Activated CD4-positive, alpha-beta T cell treated with anti-CD3 and anti-CD28 coated beads, Interleukin-2, amount 50 U/mL, for 4 hours (primary cell): Measurements from ENCODE around the gene ELAPOR1.
"Not testable (repeated sequence)": the region's sequence is repeated elsewhere in the genome, so short reads cannot be mapped to it uniquely, and the experiment has no call there.

Experiments
- DNase-seq, 2 experiments: peaks; one replicate each; pipeline ENCODE4 v3.0.0-alpha.2; 2020

The ELAPOR1 gene

DNA sequence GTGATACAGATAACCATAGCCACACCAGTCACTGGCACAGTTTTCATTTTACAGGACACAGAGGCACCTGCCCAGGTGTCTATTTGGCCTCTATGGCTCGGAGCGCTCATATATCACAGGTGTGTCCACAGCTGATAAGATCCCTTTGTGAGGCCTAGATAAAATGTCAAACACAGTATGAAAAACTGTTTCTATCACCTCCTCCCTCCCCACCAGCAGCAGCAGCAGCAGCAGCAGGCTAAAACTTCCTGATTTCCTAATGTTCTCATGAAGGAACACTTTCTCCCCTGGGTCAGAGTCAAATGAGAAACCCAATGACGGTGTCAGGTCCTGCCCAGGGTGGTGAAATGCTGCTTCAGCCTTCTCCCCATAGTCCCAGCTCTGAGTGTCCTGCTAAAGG is 24.4 kb downstream of the ELAPOR1 start:
- DNase-seq, result no peak

DNA sequence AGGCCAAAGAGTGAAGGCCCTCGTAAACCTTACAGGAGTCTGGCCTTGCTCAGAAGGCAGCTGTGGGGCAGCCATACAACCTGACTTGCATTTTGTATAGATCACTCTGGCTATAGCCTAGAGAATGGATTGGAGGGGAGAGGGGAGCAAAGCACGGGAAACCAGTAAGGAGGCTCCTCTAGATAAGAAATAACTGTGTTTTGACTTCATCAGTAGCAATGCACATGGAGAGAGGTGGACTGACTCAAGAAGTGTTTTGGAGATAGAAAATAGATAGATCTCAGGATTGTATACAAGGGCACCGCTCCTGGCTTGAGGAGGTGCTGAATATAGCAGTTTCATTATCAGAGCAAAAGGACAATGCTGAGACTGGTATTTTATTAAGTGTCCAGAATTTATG is 26.5 kb downstream of the ELAPOR1 start:
- no peak for DNase-seq

DNA sequence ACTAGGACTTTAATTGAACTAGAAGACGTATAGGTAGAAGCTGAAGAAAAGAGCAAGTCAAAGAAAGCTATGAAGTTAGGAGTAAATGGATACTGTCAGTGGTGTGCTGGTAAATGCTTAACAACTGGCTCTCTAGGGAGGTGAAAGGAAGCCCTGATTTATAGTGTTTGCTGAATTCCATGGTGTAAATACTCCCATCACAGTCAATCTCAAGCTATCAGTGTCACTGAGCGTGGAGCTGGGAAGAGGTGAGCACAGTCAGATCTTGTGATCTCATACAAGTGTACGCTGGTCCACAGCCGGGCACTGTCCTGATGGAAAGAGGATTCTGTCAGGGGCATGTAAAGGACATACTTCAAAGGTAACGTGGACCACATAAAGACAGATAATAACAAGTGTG is 28.3 kb downstream of the ELAPOR1 start:
- no peak for DNase-seq

DNA sequence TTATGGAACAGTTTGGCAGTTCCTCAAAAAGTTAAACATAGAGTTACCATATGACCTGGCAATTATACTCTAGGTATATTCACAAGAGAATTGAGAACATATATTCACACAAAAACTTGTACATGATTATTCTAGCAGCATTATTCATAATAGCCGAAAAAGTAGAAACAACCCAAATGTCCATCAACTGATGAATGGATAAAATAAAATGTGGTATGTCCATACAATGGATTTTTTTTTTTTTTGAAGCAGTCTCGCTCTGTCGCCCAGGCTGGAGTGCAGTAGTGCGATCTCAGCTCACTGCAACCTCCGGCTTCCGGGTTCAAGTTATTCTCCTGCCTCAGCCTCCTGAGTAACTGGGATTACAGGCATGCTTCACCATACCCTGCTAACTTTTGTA is 28.8 kb downstream of the ELAPOR1 start:
- not testable (repeated sequence) for DNase-seq

DNA sequence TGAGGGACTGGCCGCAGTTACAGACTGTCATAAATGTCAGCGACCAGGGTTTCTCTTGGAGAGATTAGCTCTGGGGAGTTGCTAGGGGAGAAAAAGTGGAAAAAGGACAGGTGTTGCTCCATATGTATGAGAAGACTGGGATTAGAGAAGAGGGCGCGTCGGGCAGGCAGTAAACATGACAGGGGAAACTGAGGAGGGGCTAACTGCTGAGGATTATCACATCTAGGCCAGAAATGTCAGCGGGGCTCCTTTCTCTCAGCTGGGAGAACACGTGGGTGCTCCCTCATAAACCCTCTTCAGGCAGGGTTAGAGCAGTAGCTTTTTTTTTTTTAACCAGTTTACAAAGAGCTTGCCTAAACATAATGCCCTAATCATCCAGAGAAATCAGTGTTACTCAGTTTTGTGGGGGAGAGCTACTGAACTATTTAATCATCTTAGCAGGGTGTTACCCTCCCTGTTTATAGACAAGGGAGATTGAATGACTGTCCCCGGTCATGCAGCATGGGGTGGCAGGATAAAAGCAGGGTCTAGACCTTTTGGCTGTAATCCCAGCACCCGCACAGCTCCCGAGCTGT is 35.2 kb downstream of the ELAPOR1 start:
- DNase-seq, result no peak

DNA sequence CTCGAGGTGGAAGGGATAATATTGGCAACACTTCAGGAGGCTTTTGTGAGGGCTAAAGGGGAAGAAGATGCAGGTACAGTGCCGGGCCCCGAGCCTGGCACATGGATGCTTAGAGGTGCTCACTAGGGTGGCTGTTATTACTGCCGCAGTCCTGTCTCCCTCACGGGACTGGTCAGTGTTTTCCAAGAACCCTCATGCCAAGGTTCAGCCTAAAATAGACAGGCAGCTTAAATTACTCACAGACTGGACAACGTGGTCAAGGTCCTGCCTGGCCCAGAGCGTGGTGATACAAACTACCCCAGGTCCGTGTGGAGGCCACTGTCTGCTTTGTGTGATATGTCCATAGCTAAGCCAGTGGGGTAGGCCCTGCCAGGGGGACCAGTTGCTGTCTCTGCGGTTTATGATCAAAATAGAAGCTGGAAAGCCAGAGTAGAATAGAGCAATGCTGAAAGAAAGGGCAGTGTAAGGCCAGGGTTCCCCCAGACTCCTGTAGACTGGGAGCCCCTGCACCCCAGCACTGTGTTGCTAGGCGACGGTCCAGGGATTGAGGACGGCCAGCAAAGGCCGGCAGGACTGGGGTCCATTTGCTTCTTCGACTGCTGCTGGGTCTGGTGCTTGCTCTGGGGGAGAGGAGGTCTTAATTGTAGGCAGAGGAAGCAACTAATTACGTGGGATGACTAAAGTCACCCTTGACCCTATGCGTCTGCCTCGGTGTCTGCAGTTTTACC is 36.1 kb downstream of the ELAPOR1 start:
- no peak for DNase-seq

DNA sequence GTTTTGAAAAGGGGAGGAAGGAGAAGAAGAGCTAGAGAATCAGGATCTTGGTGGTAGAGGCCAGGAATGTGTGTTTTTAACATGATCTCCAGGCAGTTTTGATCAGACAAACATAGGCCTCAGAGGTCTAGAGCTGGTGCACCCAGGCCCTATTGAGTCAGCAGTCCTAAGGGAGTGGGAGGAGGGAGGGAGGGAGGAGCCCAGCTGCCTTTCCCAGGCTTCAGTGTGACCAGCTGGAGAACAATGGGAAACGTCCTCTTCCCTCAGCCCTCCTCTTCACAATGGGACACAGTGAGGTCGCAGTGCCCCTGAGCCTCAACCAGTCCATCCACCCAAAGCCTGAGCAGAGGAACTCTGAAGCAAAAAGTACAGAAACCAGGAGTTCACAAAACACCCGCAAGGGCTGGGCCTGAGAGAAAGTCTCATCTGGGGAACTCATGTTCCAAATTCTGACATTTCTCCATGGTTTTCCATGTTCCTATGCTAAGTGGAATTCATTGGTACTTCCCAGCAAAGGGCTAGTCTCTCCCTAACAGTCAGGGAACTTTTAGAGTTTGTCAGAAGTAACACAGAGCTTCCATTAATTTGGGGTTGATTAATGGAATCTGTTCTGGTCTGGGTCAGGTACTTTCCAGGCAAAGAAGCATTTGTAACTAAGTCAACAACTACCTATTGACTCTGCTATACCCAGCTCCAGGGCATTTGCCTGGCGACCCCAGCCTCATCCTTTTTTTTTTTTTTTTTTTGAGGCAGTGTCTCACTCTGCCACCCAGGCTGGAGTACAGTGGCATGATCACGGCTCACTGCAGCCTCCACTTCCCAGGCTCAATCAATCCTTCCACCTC is 37.5 kb downstream of the ELAPOR1 start:
- no peak for DNase-seq

DNA sequence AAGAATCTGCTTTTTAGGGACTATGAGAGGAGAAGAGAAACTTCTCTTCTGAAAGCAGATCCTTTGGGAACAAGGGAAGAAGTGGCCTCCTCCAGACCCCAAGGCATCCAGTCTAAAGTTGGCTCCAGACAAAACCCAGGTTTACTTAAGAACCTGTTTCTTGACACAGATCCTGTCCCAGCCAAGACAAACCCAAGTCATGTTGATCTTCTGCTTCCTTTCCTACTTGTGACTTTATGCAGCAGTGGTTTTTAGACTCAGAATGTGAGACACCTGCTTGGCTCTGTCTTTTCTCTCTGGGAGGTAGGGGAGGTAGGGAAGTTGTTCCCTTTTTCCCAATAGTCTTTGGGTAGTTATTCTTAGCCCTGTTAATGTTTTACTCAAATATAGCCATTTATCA is 38.3 kb downstream of the ELAPOR1 start:
- no peak for DNase-seq

DNA sequence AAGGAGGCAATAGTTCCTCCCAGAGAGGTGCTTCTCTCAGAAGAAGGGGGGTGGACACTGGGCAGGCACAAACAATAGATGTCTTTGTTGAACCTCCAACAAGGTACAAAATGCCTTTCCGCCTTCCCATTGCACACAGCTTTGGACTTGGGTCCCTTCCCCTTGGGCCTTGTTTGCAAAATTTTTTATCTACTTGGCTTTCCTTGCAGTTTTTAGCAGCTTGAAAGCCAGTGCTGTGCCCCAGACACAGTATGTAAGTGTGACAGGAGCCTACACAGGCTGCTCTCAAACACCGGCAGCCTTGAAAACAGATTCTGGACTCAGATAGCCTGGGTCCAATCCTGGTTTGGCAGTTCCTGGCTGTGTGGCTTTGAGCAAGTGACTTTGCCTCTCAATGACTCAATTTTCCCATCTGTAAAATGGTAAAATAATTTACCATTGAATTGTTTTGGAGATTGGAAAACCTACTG is 43.0 kb downstream of the ELAPOR1 start:
- DNase-seq, result no peak

DNA sequence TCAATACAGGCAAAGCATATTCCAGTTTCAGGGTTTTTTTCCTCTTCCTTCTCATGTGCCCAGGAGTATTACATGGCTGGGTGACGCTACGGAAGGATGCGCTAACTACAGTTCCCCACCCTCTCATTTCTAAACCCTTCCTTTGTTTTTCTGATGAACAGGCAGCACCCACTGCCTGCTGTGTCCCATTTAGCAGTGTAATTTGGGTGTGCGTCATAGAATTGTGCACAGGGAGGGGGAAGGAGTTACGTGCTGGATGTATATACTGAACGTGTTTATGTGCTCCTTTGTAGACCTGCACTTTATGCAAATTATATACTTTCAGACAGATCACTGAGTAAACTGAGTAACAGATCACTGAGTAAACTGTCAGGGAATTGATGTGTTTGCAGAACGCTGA is 44.5 kb downstream of the ELAPOR1 start:
- DNase-seq, result no peak

DNA sequence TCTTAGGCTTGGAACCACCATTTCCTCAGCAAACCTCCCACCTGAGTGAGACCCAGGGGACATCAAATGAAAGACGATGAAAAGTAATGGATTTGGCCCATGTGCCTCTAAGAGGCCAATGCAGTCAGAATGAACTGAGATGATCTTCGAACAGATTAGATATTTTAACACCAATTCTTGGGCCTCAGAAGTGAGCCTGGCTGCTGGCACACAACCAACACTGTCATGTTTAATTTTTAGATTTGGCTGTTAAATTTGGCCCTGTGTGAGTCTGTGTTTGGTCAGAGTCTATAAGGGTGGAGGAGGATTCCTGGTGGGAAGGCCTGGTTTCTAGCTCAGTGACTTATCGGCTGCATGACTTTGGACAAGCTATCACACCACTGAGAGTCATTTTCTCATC is 45.4 kb downstream of the ELAPOR1 start:
- DNase-seq, result no peak

DNA sequence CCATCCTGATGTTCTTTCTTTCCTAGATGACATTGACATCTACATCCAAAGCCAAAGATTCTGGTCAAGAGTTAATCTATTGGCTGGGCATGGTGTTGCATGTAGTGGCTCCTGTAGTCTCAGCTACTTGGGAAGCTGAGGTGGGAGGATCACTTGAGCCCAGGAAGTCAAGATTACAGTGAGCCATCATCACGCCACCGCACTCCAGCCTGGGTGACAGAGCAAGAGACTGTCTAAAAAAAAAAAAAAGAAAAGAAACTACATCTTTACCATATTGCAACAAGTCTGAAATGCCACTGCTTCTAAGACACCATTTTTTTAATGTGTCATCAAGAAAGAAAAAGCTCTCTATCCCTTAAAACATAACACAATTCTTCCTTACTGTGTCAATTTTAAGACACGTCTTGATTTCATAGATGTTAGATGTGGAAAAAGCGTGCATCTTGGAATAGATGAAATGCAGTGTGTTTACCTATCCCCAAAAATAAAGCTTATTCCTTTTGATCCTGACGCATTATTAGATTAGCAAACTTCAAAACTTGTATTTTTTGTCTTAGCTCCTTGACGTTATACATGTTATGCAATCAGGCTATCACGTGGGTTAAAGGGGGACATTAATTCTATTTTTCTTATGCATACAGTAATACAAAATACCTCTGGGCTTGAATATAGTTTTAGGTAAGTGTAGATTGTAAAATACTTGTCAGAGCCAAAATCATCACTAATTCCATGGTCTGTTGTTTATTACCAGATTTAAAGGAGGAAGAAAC is 46.3 kb downstream of the ELAPOR1 start:
- no peak for DNase-seq

DNA sequence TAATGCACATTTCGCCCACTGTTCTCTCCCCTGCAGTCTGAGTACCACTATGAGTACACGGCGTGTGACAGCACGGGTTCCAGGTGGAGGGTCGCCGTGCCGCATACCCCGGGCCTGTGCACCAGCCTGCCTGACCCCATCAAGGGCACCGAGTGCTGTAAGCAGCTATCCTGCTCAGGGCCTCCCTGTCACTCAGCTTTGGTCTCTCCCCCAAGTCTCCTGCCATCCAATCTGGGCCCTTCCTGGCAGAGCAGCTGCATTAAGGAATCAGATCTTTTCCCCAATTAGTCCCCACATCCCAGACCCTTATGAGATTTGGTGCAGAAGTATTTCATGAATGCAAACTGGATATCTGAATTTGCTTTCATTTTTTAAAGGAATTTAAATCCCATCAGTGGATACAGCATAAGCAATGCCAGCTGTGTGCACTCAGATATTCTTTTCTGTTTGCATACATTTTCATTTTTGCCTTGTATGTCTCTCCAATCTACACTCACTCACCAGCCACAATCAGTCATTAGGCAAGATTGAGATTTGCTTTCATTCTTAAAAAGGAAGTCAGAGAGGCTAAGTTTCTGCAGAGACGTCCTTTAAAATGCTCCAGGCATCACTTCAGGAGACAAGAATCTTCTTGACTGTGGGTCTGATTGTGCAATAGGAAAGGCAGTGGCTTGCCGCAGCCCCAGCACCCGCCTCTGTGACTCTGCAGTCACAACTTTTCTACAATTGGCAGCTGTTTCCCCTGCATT is 48.1 kb downstream of the ELAPOR1 start:
- DNase-seq, result no peak

DNA sequence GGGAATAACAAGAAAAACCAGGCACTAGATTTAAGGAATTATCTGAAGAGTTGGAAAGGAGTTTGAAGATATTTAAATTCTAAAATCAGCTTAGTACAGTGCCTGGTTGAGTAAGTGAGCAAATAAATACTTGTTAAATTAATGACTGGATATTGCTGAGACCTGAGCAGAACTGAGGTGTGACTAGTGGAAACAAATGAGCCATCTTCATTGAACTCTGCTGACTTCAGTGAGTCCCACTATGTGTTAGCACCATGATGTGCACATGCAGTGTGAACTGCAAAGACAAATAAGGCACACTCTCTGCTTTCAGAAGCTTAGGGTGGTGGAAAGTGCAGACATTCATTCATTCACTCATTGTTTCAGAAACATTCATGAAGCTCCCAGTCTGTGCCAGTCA is 48.7 kb downstream of the ELAPOR1 start:
- no peak for DNase-seq

DNA sequence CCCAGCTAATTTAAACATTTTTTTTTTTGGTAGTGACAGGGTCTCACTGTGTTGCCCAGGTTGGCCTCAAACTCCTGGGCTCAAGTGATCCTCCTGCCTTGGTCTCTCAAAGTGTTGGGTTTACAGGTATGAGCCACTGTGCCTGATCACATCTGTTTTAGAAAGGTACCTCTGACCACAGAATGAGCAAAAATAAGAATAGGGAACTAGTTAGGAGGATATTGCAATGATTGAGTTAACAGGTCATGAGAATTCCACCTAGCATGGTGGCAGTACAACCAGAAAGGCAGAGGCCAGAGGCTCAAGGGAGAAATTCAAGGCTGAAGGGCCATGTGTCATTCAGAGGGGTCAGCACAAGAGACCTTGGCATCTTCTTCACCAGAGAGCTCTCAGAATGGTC is 49.6 kb downstream of the ELAPOR1 start:
- no peak for DNase-seq
